Loucy (cell line): ENCODE data around the gene GPC3.

Source experiments
- H2AFZ ChIP-seq: fragments of 200-600 bp; sonication (generic); 2 replicates; pipeline ENCODE4 v1.6.0; 2016; ENCODE audit warnings: antibody characterized with exemption, mild to moderate bottlenecking, low read length, moderate library complexity
- H3F3A ChIP-seq: fragments of 200-600 bp; 2 replicates; pipeline ENCODE4 v1.6.0; 2016; ENCODE audit warnings: antibody characterized with exemption, low read depth, mild to moderate bottlenecking
- H3K27me3 ChIP-seq: fragments of 200-600 bp; sonication (generic); 2 replicates; pipeline ENCODE4 v1.6.1; 2014; ENCODE audit warnings: low read length, mild to moderate bottlenecking; ENCODE audit not compliant: insufficient read depth, poor library complexity, severe bottlenecking
- H3K36me3 ChIP-seq: fragments of 200-600 bp; sonication (generic); 2 replicates; pipeline ENCODE4 v1.6.1; 2016; ENCODE audit warnings: low read length; ENCODE audit not compliant: insufficient read depth
- H3K4me1 ChIP-seq: fragments of 200-600 bp; sonication (generic); 2 replicates; pipeline ENCODE4 v1.5.1; 2014; ENCODE audit warnings: low read length, mild to moderate bottlenecking; ENCODE audit not compliant: insufficient read depth, poor library complexity, severe bottlenecking
- H3K4me2 ChIP-seq: fragments of 200-600 bp; sonication (generic); 2 replicates; pipeline ENCODE4 v1.6.0; 2014; ENCODE audit warnings: antibody characterized with exemption, low read length, low read depth, mild to moderate bottlenecking; ENCODE audit not compliant: poor library complexity, severe bottlenecking
- H3K4me3 ChIP-seq: fragments of 200-600 bp; sonication (generic); 2 replicates; pipeline ENCODE4 v1.5.1; 2014; ENCODE audit warnings: low read length, mild to moderate bottlenecking, mixed read lengths; ENCODE audit not compliant: poor library complexity, severe bottlenecking
- H3K79me2 ChIP-seq: fragments of 200-600 bp; sonication (generic); 2 replicates; pipeline ENCODE4 v1.6.1; 2014; ENCODE audit warnings: low read length; ENCODE audit not compliant: insufficient read depth
- H3K9ac ChIP-seq: fragments of 200-600 bp; sonication (generic); 2 replicates; pipeline ENCODE4 v1.6.0; 2014; ENCODE audit warnings: mild to moderate bottlenecking, low read depth, low read length, moderate library complexity; ENCODE audit not compliant: poor library complexity, severe bottlenecking
- H3K9me2 ChIP-seq: fragments of 200-600 bp; sonication (generic); replicated peaks from 2 replicates; pipeline ENCODE4 v1.6.1; 2016; ENCODE audit warnings: low read depth, low read length, mixed read lengths
- H3K9me3 ChIP-seq: fragments of 200-600 bp; sonication (generic); 2 replicates; pipeline ENCODE4 v1.6.1; 2014; ENCODE audit warnings: mild to moderate bottlenecking, antibody characterized with exemption, low read length, low read depth; ENCODE audit not compliant: insufficient read depth
- H4K20me1 ChIP-seq: fragments of 200-600 bp; sonication (generic); 2 replicates; pipeline ENCODE4 v1.6.0; 2014; ENCODE audit warnings: antibody characterized with exemption, low read length, mild to moderate bottlenecking; ENCODE audit not compliant: insufficient read depth, poor library complexity, severe bottlenecking
- EZH2phosphoT487 ChIP-seq: fragments of 200-600 bp; IDR thresholded peaks from 2 replicates; pipeline ENCODE4 v1.6.1; 2018; ENCODE audit warnings: antibody characterized with exemption, mild to moderate bottlenecking, moderate library complexity, borderline replicate concordance
- TF ChIP-seq, protein P1 (sequence below): fragments of 200-600 bp; sonication (generic); conservative IDR thresholded peaks from 2 replicates; pipeline ENCODE4 v1.5.1; 2014; ENCODE audit warnings: mild to moderate bottlenecking, antibody characterized with exemption, low read length

The GPC3 gene

GRCh38 chrX:133852837-133853356 lies 132.5 kb downstream of the GPC3 start:
- H3K9me3 ChIP-seq: no peaks in the 10 kb centered on the region
- no peaks in the 10 kb centered on the region for H4K20me1 ChIP-seq
- TF ChIP-seq, protein P1, sequence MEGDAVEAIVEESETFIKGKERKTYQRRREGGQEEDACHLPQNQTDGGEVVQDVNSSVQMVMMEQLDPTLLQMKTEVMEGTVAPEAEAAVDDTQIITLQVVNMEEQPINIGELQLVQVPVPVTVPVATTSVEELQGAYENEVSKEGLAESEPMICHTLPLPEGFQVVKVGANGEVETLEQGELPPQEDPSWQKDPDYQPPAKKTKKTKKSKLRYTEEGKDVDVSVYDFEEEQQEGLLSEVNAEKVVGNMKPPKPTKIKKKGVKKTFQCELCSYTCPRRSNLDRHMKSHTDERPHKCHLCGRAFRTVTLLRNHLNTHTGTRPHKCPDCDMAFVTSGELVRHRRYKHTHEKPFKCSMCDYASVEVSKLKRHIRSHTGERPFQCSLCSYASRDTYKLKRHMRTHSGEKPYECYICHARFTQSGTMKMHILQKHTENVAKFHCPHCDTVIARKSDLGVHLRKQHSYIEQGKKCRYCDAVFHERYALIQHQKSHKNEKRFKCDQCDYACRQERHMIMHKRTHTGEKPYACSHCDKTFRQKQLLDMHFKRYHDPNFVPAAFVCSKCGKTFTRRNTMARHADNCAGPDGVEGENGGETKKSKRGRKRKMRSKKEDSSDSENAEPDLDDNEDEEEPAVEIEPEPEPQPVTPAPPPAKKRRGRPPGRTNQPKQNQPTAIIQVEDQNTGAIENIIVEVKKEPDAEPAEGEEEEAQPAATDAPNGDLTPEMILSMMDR: peak; percentile 32
- TF ChIP-seq EZH2phosphoT487: no peak
- no peaks in the 10 kb centered on the region for H3K9me2 ChIP-seq
- no peak overlapping the region for H3K4me3 ChIP-seq
- H3K9ac ChIP-seq: no peak overlapping the region
- no peaks in the 10 kb centered on the region for H3K79me2 ChIP-seq
- no peaks in the 10 kb centered on the region for H3F3A ChIP-seq
- no peak overlapping the region for H3K4me2 ChIP-seq
- H3K27me3 ChIP-seq: no peaks in the 10 kb centered on the region
- no peaks in the 10 kb centered on the region for H3K4me1 ChIP-seq
- H3K36me3 ChIP-seq: no peaks in the 10 kb centered on the region
- H2AFZ ChIP-seq: no peak overlapping the region

- Histone ChIP-seq H3K79me2 (no peaks in the 10 kb centered on the region), H2AFZ (no peak overlapping the region), H4K20me1 (no peaks in the 10 kb centered on the region), H3K4me1 (no peaks in the 10 kb centered on the region), H3K4me3 (no peak overlapping the region), H3K4me2 (no peak overlapping the region), H3K36me3 (no peaks in the 10 kb centered on the region), H3F3A (no peaks in the 10 kb centered on the region), H3K27me3 (no peaks in the 10 kb centered on the region), H3K9ac (no peak overlapping the region), H3K9me3 (no peaks in the 10 kb centered on the region), H3K9me2 (no peaks in the 10 kb centered on the region)
- no peak for TF ChIP-seq EZH2phosphoT487
- TF ChIP-seq, protein P1: no peak
These were observed 133.0 kb downstream of the GPC3 start for GRCh38 chrX:133852401-133852800.

DNA sequence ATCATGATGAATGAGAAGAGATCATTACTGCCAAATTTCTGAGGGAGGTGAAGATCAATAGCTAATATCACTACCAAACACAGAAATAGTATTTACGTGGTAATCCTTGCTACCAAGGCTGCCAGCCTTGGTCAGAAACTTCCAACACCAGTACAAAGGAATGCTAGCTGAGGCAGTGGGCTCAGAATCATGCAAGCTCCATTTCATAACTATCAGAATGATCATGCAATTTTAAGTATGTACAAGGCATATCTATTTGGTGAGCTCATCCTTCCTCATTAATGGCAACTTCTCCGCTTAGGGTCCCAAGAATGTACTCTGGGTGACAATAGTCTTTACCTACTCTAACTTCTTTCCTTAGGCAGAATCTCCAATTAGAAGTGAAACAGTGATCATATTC lies 135.0 kb downstream of the GPC3 start:
- no peaks in the 10 kb centered on the region for H3K9me2 ChIP-seq
- no peaks in the 10 kb centered on the region for H3F3A ChIP-seq
- H3K4me1 ChIP-seq: no peaks in the 10 kb centered on the region
- no peaks in the 10 kb centered on the region for H3K36me3 ChIP-seq
- H3K4me3 ChIP-seq: no peak overlapping the region
- H3K27me3 ChIP-seq: no peaks in the 10 kb centered on the region
- no peak overlapping the region for H3K9ac ChIP-seq
- H3K4me2 ChIP-seq: no peak overlapping the region
- TF ChIP-seq, protein P1: no peak
- TF ChIP-seq EZH2phosphoT487: no peak
- H2AFZ ChIP-seq: no peak overlapping the region
- H3K79me2 ChIP-seq: no peaks in the 10 kb centered on the region
- H4K20me1 ChIP-seq: no peaks in the 10 kb centered on the region
- H3K9me3 ChIP-seq: no peaks in the 10 kb centered on the region
